Activated CD4-positive, alpha-beta T cell treated with anti-CD3 and anti-CD28 coated beads, Interleukin-2, amount 50 U/mL, for 24 hours (primary cell): ENCODE measurements around the gene SLC29A2.
A peak's percentile ranks its signal among the peaks of the same experiment; 100 is the strongest.

ENCODE experiments used
- DNase-seq, 2 donors: peaks; one replicate each; pipeline ENCODE4 v3.0.0-alpha.2; 2020; ENCODE audit warnings: low read depth in 1 of 2, low spot score in 1 of 2

SLC29A2 gene

GRCh38 chr11:66371627-66372415 is at the start of gene SLC29A2:
SLC29A2 (minus strand) TSS chr11:66371760; CDS start chr11:66371591, 169 bp downstream.
- peak; percentile 57 to 60 for DNase-seq

- DNase-seq, result no peak
These were observed 49.3 kb upstream of the SLC29A2 start, which contains the start of gene NPAS4 for GRCh38 chr11:66420671-66421476. NPAS4 (plus strand) TSS chr11:66421035; CDS start chr11:66421180, 145 bp downstream.

- DNase-seq, result no peak
These were observed 48.3 kb upstream of the SLC29A2 start for GRCh38 chr11:66419825-66420224.

GRCh38 chr11:66418986-66419308 is 47.4 kb upstream of the SLC29A2 start:
- no peak for DNase-seq

GRCh38 chr11:66418168-66418985 is 46.8 kb upstream of the SLC29A2 start:
- DNase-seq, result peak; percentile 30 to 53

- no peak for DNase-seq
These were observed 45.4 kb upstream of the SLC29A2 start for GRCh38 chr11:66417000-66417399.

GRCh38 chr11:66415423-66415822 is 43.9 kb upstream of the SLC29A2 start:
- no peak for DNase-seq

GRCh38 chr11:66414120-66414934 is 42.8 kb upstream of the SLC29A2 start:
- no peak for DNase-seq

GRCh38 chr11:66413167-66413566 is 41.6 kb upstream of the SLC29A2 start:
- no peak for DNase-seq

- no peak for DNase-seq
These were observed 40.5 kb upstream of the SLC29A2 start for GRCh38 chr11:66412110-66412509.

GRCh38 chr11:66411323-66411722 is 39.8 kb upstream of the SLC29A2 start:
- DNase-seq, result no peak

GRCh38 chr11:66410191-66410590 is 38.6 kb upstream of the SLC29A2 start:
- no peak for DNase-seq

GRCh38 chr11:66409226-66409625 is 37.7 kb upstream of the SLC29A2 start:
- no peak for DNase-seq

- peak; percentile 86 to 99 for DNase-seq
These were observed 37.1 kb upstream of the SLC29A2 start for GRCh38 chr11:66408488-66409214.

- no peak for DNase-seq
These were observed 36.1 kb upstream of the SLC29A2 start for GRCh38 chr11:66407651-66408050.

GRCh38 chr11:66393954-66394353 is 22.4 kb upstream of the SLC29A2 start:
- DNase-seq, result no peak

GRCh38 chr11:66391322-66391721 is 19.8 kb upstream of the SLC29A2 start:
- DNase-seq, result no peak

GRCh38 chr11:66388780-66389386 is 17.3 kb upstream of the SLC29A2 start:
- DNase-seq, result peak; percentile 28 to 63
